HG03108 (cell line): ENCODE results near the gene RFPL4AL1.

Experiments
- ATAC-seq: cut with Tn5 transposase; IDR thresholded peaks from one replicate; pipeline ENCODE4 v1.9.1; 2021; ENCODE audit warnings: moderate library complexity; ENCODE audit not compliant: unreplicated experiment

The RFPL4AL1 gene

GRCh38 chr19:55820037-55820436, 51.1 kb downstream of the RFPL4AL1 start:
- no peak for ATAC-seq
